OCI-LY7 (cell line): ENCODE results near the gene OAT. TPM values are rescaled to one million over a fixed set of nuclear protein-coding genes. Genes with fewer than 3 reads are reported as not detected.

Source experiments
- BruUV-seq: library from RNA; stranded (reverse); fragments of 400-500 nt; replicated peaks from 2 replicates; lab custom pipeline; 2021; lab: Mats Ljungman, UMichigan
- CTCF ChIA-PET: fragments of 300-600 bp; sonication (Branson Sonifier 250); formaldehyde crosslinking; loops from one replicate; lab custom pipeline; 2022; ENCODE audit warnings: antibody characterized with exemption; ENCODE audit not compliant: unreplicated experiment; lab: Charles Lee
- POLR2A ChIA-PET: fragments of 300-600 bp; sonication (Branson Sonifier 250); formaldehyde crosslinking; loops from one replicate; lab custom pipeline; 2022; ENCODE audit warnings: antibody characterized with exemption; lab: Charles Lee
- DNase-seq: peaks from one replicate; pipeline ENCODE4 v3.0.0-alpha.2; 2015; ENCODE audit warnings: low spot score
- H2AFZ ChIP-seq: fragments of 200-600 bp; sonication (generic), shearing (Covaris generic); 2 replicates; pipeline ENCODE4 v1.6.1; 2014; ENCODE audit warnings: mild to moderate bottlenecking, antibody characterized with exemption, low read length, moderate library complexity
- H3K27ac ChIP-seq: fragments of 200-600 bp; sonication (generic); 2 replicates; pipeline ENCODE4 v1.5.1; 2014; ENCODE audit warnings: mixed run types, low read depth, mild to moderate bottlenecking, moderate library complexity, low read length, inconsistent platforms; ENCODE audit not compliant: poor library complexity, severe bottlenecking
- H3K36me3 ChIP-seq: fragments of 200-600 bp; sonication (generic); 2 replicates; pipeline ENCODE4 v1.6.1; 2014; ENCODE audit warnings: mild to moderate bottlenecking, antibody characterized with exemption, low read length, moderate library complexity, mixed read lengths; ENCODE audit not compliant: insufficient read depth
- H3K4me1 ChIP-seq: fragments of 200-600 bp; sonication (generic); 2 replicates; pipeline ENCODE4 v1.5.1; 2014; ENCODE audit warnings: mild to moderate bottlenecking, low read length; ENCODE audit not compliant: insufficient read depth, poor library complexity, severe bottlenecking
- H3K4me2 ChIP-seq: fragments of 200-600 bp; sonication (generic); 2 replicates; pipeline ENCODE4 v1.6.1; 2014; ENCODE audit warnings: mild to moderate bottlenecking, low read length
- H3K4me3 ChIP-seq: fragments of 200-600 bp; sonication (generic); 2 replicates; pipeline ENCODE4 v1.5.1; 2014; ENCODE audit warnings: mild to moderate bottlenecking, low read depth, low read length; ENCODE audit not compliant: poor library complexity, severe bottlenecking
- H3K79me2 ChIP-seq: fragments of 200-600 bp; sonication (generic); 2 replicates; pipeline ENCODE4 v1.6.1; 2016; ENCODE audit warnings: low read depth, mild to moderate bottlenecking, low read length, moderate library complexity, mixed read lengths; ENCODE audit not compliant: insufficient read depth
- H3K9me2 ChIP-seq: fragments of 200-600 bp; sonication (generic); 2 replicates; pipeline ENCODE4 v1.6.1; 2016; ENCODE audit warnings: mild to moderate bottlenecking, low read length, mixed read lengths; ENCODE audit not compliant: insufficient read depth
- H3K9me3 ChIP-seq: fragments of 200-600 bp; sonication (generic); 2 replicates; pipeline ENCODE4 v1.6.1; 2014; ENCODE audit warnings: mild to moderate bottlenecking, mixed run types, low read length, mixed read lengths
- H4K20me1 ChIP-seq: fragments of 200-600 bp; sonication (generic); 2 replicates; pipeline ENCODE4 v1.6.1; 2014; ENCODE audit warnings: mild to moderate bottlenecking, antibody characterized with exemption, low read length, moderate library complexity, mixed read lengths; ENCODE audit not compliant: insufficient read depth
- EZH2phosphoT487 ChIP-seq: fragments of 200-600 bp; sonication (generic); IDR thresholded peaks from 2 replicates; pipeline ENCODE4 v1.6.1; 2018; ENCODE audit warnings: low read depth, borderline replicate concordance, mild to moderate bottlenecking, mixed run types, antibody characterized with exemption, low read length, moderate library complexity, mixed read lengths
- intact Hi-C: fragments of 100-400 bp; cut with micrococcal nuclease; formaldehyde crosslinking; loops from one replicate; pipeline ENCODE4 v1.10.0; 2022; ENCODE audit not compliant: unreplicated experiment
- total RNA-seq, 2 experiments: library from RNA; depleted of rRNA in 1 of 2; stranded (reverse); fragments of >200 nt in 1 of 2; shearing (Covaris generic) in 1 of 2; gene quantifications; 2 replicates each; pipeline ENCODE4 v1.2.3, GENCODE V29; 2014 to 2022
- TF ChIP-seq, protein P1 (sequence below): fragments of 200-600 bp; sonication (generic); conservative IDR thresholded peaks from 2 replicates; pipeline ENCODE4 v1.5.1; 2014; ENCODE audit warnings: mild to moderate bottlenecking, antibody characterized with exemption, low read length, moderate library complexity, mixed read lengths

OAT gene
- total RNA-seq, 2 experiments from 2014 or later = 13.5 to 27.1 TPM

DNA sequence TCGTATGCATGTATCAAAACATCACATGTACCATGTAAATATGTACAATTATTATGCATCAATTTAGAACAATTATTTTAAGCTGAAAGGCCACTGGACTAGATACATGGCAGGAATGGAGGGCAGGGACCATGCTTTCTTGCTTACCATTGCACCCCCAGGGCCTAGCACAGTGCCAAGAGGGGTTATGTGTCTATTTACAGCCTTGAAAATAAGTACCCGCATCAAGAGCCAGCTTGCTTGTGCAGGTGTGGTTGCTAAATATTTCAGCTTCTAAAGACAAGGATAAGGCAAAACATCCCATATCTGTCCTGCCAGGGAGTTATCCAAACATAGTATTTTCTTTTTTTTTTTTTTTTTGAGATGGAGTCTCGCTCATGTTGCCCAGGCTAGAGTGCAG is 14.7 kb upstream of the OAT start:
- no peak overlapping the region for H2AFZ ChIP-seq
- H3K36me3 ChIP-seq = no peaks in the 10 kb centered on the region
- H3K4me1 ChIP-seq = peaks cover 8% of the 10 kb centered on the region
- no peaks in the 10 kb centered on the region for H4K20me1 ChIP-seq
- no peaks in the 10 kb centered on the region for H3K9me2 ChIP-seq
- ChIA-PET POLR2A (interaction anchor here (0.7 kb wide), 1 partner anchor 115 kb away, joined by 4 read pairs; no protein-coding TSS in a partner anchor), CTCF (no interaction called here)
- BruUV-seq = no TSS peak
- intact Hi-C loops = no loop called here
- no peak overlapping the region for H3K27ac ChIP-seq
- no peaks in the 10 kb centered on the region for H3K9me3 ChIP-seq
- H3K4me2 ChIP-seq = no peak overlapping the region
- DNase-seq = no peak
- no peak overlapping the region for H3K4me3 ChIP-seq
- no peak for TF ChIP-seq EZH2phosphoT487
- TF ChIP-seq, protein P1, sequence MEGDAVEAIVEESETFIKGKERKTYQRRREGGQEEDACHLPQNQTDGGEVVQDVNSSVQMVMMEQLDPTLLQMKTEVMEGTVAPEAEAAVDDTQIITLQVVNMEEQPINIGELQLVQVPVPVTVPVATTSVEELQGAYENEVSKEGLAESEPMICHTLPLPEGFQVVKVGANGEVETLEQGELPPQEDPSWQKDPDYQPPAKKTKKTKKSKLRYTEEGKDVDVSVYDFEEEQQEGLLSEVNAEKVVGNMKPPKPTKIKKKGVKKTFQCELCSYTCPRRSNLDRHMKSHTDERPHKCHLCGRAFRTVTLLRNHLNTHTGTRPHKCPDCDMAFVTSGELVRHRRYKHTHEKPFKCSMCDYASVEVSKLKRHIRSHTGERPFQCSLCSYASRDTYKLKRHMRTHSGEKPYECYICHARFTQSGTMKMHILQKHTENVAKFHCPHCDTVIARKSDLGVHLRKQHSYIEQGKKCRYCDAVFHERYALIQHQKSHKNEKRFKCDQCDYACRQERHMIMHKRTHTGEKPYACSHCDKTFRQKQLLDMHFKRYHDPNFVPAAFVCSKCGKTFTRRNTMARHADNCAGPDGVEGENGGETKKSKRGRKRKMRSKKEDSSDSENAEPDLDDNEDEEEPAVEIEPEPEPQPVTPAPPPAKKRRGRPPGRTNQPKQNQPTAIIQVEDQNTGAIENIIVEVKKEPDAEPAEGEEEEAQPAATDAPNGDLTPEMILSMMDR = no peak
- H3K79me2 ChIP-seq = no peaks in the 10 kb centered on the region

DNA sequence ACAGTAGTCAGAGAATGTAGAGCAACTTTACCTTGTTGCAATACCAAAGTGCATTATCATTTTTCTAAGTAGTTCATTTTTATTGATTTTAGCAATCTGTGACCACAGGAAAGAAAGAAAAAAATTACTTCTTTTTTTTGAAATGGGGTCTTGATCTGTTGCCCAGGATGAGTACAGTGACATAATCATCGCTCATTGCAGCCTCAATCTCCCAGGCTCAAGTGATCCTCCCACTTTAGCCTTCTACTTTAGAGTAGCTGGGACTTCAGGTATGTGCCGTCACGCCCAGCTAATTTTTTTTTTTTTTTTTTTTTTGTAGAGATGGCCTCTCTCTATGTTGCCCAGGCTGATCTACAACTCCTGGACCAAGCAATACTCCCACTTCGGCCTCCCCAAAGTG is 11.4 kb upstream of the OAT start:
- H3K27ac ChIP-seq = no peak overlapping the region
- POLR2A ChIA-PET = interaction anchor here (0.6 to 0.8 kb wide), 5 partner anchors 9 to 986 kb away, joined by 3 to 5 read pairs (median 4); no protein-coding TSS in a partner anchor
- intact Hi-C loops = no loop called here
- no peak for DNase-seq
- TF ChIP-seq EZH2phosphoT487 = no peak
- TF ChIP-seq, protein P1 = no peak
- no TSS peak for BruUV-seq
- no peaks in the 10 kb centered on the region for H3K9me3 ChIP-seq
- no peak overlapping the region for H3K4me2 ChIP-seq
- H3K4me1 ChIP-seq = no peaks in the 10 kb centered on the region
- H3K4me3 ChIP-seq = no peak overlapping the region
- no peaks in the 10 kb centered on the region for H3K9me2 ChIP-seq
- H3K79me2 ChIP-seq = no peaks in the 10 kb centered on the region
- no peak overlapping the region for H2AFZ ChIP-seq
- no peaks in the 10 kb centered on the region for H3K36me3 ChIP-seq
- CTCF ChIA-PET = no interaction called here
- H4K20me1 ChIP-seq = no peaks in the 10 kb centered on the region

DNA sequence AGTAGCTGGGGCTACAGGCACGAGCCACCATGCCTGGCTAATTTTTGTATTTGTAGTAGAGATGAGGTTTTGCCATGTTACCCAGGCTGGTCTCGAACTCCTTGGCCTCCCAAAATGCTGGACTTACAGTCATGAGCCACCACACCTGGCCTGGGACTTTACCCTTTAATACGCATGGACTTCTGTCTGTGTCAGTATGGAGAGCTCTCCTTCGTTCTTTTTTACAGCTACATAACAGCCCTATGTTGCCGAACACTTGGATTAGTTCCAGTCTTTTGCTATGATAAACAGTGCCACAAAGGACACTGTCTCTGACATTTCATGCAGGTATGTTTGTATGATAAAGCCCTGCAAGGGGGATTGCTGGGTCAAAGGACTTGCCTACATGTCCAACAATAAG is 10.9 kb upstream of the OAT start:
- BruUV-seq = no TSS peak
- H3K4me3 ChIP-seq = no peak overlapping the region
- H3K4me1 ChIP-seq = no peaks in the 10 kb centered on the region
- ChIA-PET POLR2A (interaction anchor here (0.6 to 0.8 kb wide), 3 partner anchors 10 to 987 kb away, joined by 3 to 5 read pairs (median 4); no protein-coding TSS in a partner anchor), CTCF (no interaction called here)
- H2AFZ ChIP-seq = no peak overlapping the region
- H3K27ac ChIP-seq = no peak overlapping the region
- DNase-seq = no peak
- H3K36me3 ChIP-seq = no peaks in the 10 kb centered on the region
- intact Hi-C loops = no loop called here
- TF ChIP-seq, protein P1 = no peak
- TF ChIP-seq EZH2phosphoT487 = no peak
- H3K9me2 ChIP-seq = no peaks in the 10 kb centered on the region
- H3K4me2 ChIP-seq = no peak overlapping the region
- no peaks in the 10 kb centered on the region for H3K79me2 ChIP-seq
- no peaks in the 10 kb centered on the region for H3K9me3 ChIP-seq
- no peaks in the 10 kb centered on the region for H4K20me1 ChIP-seq
